GM19035 (cell line): ENCODE measurements around the gene CARD8.

ENCODE experiments used
- ATAC-seq: cut with Tn5 transposase; IDR thresholded peaks from one replicate; pipeline ENCODE4 v1.9.1; 2021; ENCODE audit not compliant: unreplicated experiment

The CARD8 gene

GRCh38 chr19:48171710-48172109 lies 84.0 kb downstream of the CARD8 start:
- no peak for ATAC-seq

GRCh38 chr19:48170817-48171347 lies 84.8 kb downstream of the CARD8 start:
- no peak for ATAC-seq

GRCh38 chr19:48169939-48170803 lies 85.5 kb downstream of the CARD8 start, which contains the start of the genes LIG1 and ZSWIM9:
Gene LIG1, minus strand, starts transcription at chr19:48170344. Its CDS starts 4,778 bp downstream, at chr19:48165566.
Gene ZSWIM9, plus strand, starts transcription at chr19:48170680. Its CDS starts 1,123 bp downstream, at chr19:48171803.
- peak; percentile 79 for ATAC-seq

GRCh38 chr19:48169578-48169938 lies 86.2 kb downstream of the CARD8 start:
- peak; percentile 24 for ATAC-seq

GRCh38 chr19:48168689-48169088 lies 87.0 kb downstream of the CARD8 start:
- ATAC-seq, result no peak

- ATAC-seq, result no peak
Measured at GRCh38 chr19:48158210-48158790, 97.4 kb downstream of the CARD8 start.
